ENCODE results near the gene STAT3. TPM values are rescaled to one million over a fixed set of nuclear protein-coding genes. Genes with fewer than 3 reads are reported as not detected.

The STAT3 gene
- total and polyA plus RNA-seq, 2 of the 13 experiments (the other 11 are each of a cell fraction or from before 2014, with no cell fraction given) = 61.8 to 62.4 TPM

DNA sequence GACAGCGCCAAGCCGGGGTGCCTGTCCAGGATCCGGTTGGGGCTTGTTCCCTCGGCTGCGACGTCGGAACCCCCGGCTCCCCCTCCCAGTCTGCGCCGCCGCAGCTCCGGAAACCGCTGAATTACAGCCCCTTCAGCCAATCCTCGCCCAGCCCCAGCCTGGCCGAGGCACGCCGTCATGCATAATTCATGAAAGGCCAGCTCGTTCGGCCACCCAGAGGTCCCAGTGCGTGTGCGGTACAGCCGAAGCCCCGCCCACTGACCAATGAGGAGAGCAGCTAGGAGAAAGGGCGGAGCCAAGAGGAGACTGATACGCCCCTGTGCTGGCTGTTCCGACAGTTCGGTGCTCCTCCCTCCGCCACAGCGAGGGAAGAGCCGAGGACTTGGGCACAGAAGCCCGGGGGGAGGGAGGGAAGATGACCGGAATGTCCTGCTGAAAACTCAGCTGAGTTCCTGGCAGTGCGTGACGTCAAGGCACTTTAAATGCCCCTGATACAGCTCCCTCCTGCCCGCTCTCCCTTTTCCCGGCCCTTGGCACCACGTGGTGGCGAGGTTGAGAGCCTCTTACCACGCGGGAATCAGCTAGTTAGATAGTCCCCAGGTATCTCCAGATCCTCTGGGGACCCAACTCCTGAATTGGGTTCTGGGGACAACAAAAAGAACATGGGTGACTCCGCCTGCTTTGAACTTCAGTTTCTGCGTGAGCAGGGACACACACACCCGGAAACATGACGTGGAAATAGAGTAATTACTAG lies at the start of gene STAT3 (continued):
- TF ChIP-seq HNRNPK (IDR thresholded peaks at IDR 0.05; ENCODE audit: low read depth, low read length, poor library complexity, severe bottlenecking) (peak; percentile 8), ZNF331 (CRISPR knock-in tag; IDR thresholded peaks at IDR 0.05) (peak; percentile 99), MXI1 (IDR thresholded peaks at IDR 0.05; ENCODE audit: borderline replicate concordance, low read depth, low read length) (peak; percentile 98; the same call in 1 of the 3 replicates), IRF1 (CRISPR knock-in tag; IDR thresholded peaks at IDR 0.05; ENCODE audit: low read depth) (peak; percentile 74; the same call in 1 of the 2 replicates), KMT2A (CRISPR knock-in tag; IDR thresholded peaks at IDR 0.05) (peak; percentile 97), AKAP8 (CRISPR knock-in tag; IDR thresholded peaks at IDR 0.05) (peak; percentile 88; the same call in 1 of the 2 replicates), RFXANK (CRISPR knock-in tag; IDR thresholded peaks at IDR 0.05) (peak; percentile 97), ZFY (CRISPR knock-in tag; IDR thresholded peaks at IDR 0.05) (peak; percentile 71), ZNF24 (IDR thresholded peaks at IDR 0.05) (peak; percentile 80; the same call in 1 of the 2 replicates), TBL1XR1 (IDR thresholded peaks at IDR 0.05; ENCODE audit: borderline replicate concordance, low read length, partially characterized antibody) (peak; percentile 90), HIVEP1 (CRISPR knock-in tag; IDR thresholded peaks at IDR 0.05) (peak; percentile 99), KDM4B (CRISPR knock-in tag; IDR thresholded peaks at IDR 0.05) (peak; percentile 100), MXD4 (CRISPR knock-in tag; IDR thresholded peaks at IDR 0.05) (peak; percentile 96; the same call in 1 of the 2 replicates), ZNF615 (CRISPR knock-in tag; IDR thresholded peaks at IDR 0.05; ENCODE audit: borderline replicate concordance) (peak; percentile 99), ZNF776 (CRISPR knock-in tag; IDR thresholded peaks at IDR 0.05) (peak; percentile 89; the same call in 1 of the 2 replicates), HMGXB4 (CRISPR knock-in tag; IDR thresholded peaks at IDR 0.05; ENCODE audit: borderline replicate concordance in 1 of 2, low read depth in 1 of 2) (peak; percentile 72 to 98), ZNF619 (CRISPR knock-in tag; IDR thresholded peaks at IDR 0.05) (peak; percentile 99; the same call in 1 of the 2 replicates), ZNF549 (CRISPR knock-in tag; IDR thresholded peaks at IDR 0.05) (no peak), SMAD1 (CRISPR knock-in tag; IDR thresholded peaks at IDR 0.05; ENCODE audit: borderline replicate concordance, low read depth) (peak; percentile 65; the same call in 1 of the 2 replicates), ATF2 (CRISPR knock-in tag; IDR thresholded peaks at IDR 0.05) (peak; percentile 99)
- TF ChIP-seq, protein P1, sequence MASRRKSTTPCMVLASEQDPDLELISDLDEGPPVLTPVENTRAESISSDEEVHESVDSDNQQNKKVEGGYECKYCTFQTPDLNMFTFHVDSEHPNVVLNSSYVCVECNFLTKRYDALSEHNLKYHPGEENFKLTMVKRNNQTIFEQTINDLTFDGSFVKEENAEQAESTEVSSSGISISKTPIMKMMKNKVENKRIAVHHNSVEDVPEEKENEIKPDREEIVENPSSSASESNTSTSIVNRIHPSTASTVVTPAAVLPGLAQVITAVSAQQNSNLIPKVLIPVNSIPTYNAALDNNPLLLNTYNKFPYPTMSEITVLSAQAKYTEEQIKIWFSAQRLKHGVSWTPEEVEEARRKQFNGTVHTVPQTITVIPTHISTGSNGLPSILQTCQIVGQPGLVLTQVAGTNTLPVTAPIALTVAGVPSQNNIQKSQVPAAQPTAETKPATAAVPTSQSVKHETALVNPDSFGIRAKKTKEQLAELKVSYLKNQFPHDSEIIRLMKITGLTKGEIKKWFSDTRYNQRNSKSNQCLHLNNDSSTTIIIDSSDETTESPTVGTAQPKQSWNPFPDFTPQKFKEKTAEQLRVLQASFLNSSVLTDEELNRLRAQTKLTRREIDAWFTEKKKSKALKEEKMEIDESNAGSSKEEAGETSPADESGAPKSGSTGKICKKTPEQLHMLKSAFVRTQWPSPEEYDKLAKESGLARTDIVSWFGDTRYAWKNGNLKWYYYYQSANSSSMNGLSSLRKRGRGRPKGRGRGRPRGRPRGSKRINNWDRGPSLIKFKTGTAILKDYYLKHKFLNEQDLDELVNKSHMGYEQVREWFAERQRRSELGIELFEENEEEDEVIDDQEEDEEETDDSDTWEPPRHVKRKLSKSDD (CRISPR knock-in tag; IDR thresholded peaks at IDR 0.05; ENCODE audit: low read depth) = peak; percentile 94
